Measurements from ENCODE around the gene GPR176. TPM values are rescaled to one million over a fixed set of nuclear protein-coding genes. Genes with fewer than 3 reads are reported as not detected.

Gene GPR176
- total RNA-seq, 1 donor from 2014 or later: 35.4 TPM

DNA sequence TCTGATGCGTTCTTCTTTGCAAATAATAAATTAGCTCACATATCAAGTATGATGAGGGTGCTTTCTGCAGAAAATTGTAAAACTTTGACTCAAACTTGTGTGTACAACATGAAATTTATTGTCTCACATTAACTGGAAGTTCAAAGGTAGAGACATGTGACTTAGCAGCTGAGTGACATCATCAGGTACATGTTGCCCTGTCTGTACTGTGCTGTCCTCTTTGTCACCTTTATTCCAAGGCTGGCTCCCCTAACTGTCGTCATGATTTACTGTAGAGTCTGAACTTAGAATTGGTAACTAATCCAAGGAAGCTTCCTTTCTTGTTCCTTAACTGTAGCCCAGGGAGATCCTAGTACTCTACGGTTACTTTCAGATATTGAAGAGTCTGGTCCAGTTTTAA is 125.1 kb downstream of the GPR176 start:
- peaks cover 2% of the 10 kb centered on the region for H3K36me3 Mint-ChIP-seq (ENCODE audit: low read depth, unreplicated experiment)
- H3K79me2 ChIP-seq (ENCODE audit: insufficient read depth, low read length): no peaks in the 10 kb centered on the region
- H3K4me2 ChIP-seq (ENCODE audit: low read length): no peak overlapping the region
- no peak overlapping the region for H3K9ac ChIP-seq (ENCODE audit: low read length)
- H3K9me3 Mint-ChIP-seq (ENCODE audit: unreplicated experiment): no peaks in the 10 kb centered on the region
- H4K20me1 ChIP-seq (ENCODE audit: insufficient read depth, low read length): no peaks in the 10 kb centered on the region
- H3K27ac Mint-ChIP-seq (ENCODE audit: unreplicated experiment): no peak overlapping the region
- no peaks in the 10 kb centered on the region for H3K4me1 ChIP-seq (ENCODE audit: insufficient read depth, low read length)
- H3K27me3 Mint-ChIP-seq (ENCODE audit: low read depth, unreplicated experiment): no peaks in the 10 kb centered on the region
- DNase-seq (ENCODE audit: low read depth) (no peak), FAIRE-seq (no peak)
- no peaks in the 10 kb centered on the region for H3K9me3 ChIP-seq (ENCODE audit: insufficient read depth, low read depth, low read length)
- H3K27me3 ChIP-seq (ENCODE audit: insufficient read depth, low read length): no peaks in the 10 kb centered on the region
- no peak overlapping the region for H3K4me3 ChIP-seq (ENCODE audit: insufficient read depth, low read depth, low read length)
- H3K4me1 Mint-ChIP-seq (ENCODE audit: low read depth, unreplicated experiment): no peaks in the 10 kb centered on the region
- H2AFZ ChIP-seq (ENCODE audit: low read depth, low read length): no peak overlapping the region
- no peak overlapping the region for H3K4me3 Mint-ChIP-seq (ENCODE audit: unreplicated experiment)
- TF ChIP-seq, protein P1, sequence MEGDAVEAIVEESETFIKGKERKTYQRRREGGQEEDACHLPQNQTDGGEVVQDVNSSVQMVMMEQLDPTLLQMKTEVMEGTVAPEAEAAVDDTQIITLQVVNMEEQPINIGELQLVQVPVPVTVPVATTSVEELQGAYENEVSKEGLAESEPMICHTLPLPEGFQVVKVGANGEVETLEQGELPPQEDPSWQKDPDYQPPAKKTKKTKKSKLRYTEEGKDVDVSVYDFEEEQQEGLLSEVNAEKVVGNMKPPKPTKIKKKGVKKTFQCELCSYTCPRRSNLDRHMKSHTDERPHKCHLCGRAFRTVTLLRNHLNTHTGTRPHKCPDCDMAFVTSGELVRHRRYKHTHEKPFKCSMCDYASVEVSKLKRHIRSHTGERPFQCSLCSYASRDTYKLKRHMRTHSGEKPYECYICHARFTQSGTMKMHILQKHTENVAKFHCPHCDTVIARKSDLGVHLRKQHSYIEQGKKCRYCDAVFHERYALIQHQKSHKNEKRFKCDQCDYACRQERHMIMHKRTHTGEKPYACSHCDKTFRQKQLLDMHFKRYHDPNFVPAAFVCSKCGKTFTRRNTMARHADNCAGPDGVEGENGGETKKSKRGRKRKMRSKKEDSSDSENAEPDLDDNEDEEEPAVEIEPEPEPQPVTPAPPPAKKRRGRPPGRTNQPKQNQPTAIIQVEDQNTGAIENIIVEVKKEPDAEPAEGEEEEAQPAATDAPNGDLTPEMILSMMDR (IDR thresholded peaks at IDR 0.05; ENCODE audit: insufficient read depth, low read depth, low read length): no peak
- no peak for TF ChIP-seq EZH2 (IDR thresholded peaks at IDR 0.05; ENCODE audit: insufficient read depth, low read length)
- peaks cover 5% of the 10 kb centered on the region for H3K36me3 ChIP-seq (ENCODE audit: insufficient read depth, low read length)
- H3K27ac ChIP-seq (ENCODE audit: low read depth, low read length): no peak overlapping the region

DNA sequence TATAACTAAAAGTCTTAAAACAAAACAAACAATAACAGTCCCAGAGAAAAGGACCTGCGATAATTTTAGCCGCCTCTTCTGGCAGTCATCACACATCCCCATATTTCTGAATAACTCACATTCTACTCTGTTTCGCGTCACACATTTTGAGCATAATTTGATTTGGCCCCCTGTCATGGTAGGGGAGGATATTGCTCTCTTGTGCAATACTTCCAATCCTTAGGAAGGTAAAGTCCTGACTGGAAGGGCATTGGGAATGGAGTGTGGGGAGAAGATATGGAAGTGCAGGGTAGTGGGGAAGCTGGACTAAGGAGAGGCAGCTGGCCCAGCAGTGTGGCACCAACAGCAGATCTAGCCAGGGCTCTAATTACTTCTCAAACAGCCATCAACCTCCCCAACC is 126.1 kb downstream of the GPR176 start:
- no peak overlapping the region for H2AFZ ChIP-seq (ENCODE audit: low read depth, low read length)
- TF ChIP-seq EZH2 (IDR thresholded peaks at IDR 0.05; ENCODE audit: insufficient read depth, low read length): no peak
- TF ChIP-seq, protein P1 (IDR thresholded peaks at IDR 0.05; ENCODE audit: insufficient read depth, low read depth, low read length): no peak
- H3K9me3 ChIP-seq (ENCODE audit: insufficient read depth, low read depth, low read length): no peaks in the 10 kb centered on the region
- no peaks in the 10 kb centered on the region for H3K27me3 Mint-ChIP-seq (ENCODE audit: low read depth, unreplicated experiment)
- H3K79me2 ChIP-seq (ENCODE audit: insufficient read depth, low read length): no peaks in the 10 kb centered on the region
- no peak overlapping the region for H3K27ac ChIP-seq (ENCODE audit: low read depth, low read length)
- H3K4me2 ChIP-seq (ENCODE audit: low read length): no peak overlapping the region
- peaks cover 5% of the 10 kb centered on the region for H3K36me3 ChIP-seq (ENCODE audit: insufficient read depth, low read length)
- no peaks in the 10 kb centered on the region for H3K9me3 Mint-ChIP-seq (ENCODE audit: unreplicated experiment)
- no peaks in the 10 kb centered on the region for H3K27me3 ChIP-seq (ENCODE audit: insufficient read depth, low read length)
- no peak overlapping the region for H3K4me3 ChIP-seq (ENCODE audit: insufficient read depth, low read depth, low read length)
- FAIRE-seq: no peak
- H3K36me3 Mint-ChIP-seq (ENCODE audit: low read depth, unreplicated experiment): no peaks in the 10 kb centered on the region
- H3K4me3 Mint-ChIP-seq (ENCODE audit: unreplicated experiment): no peak overlapping the region
- H3K4me1 ChIP-seq (ENCODE audit: insufficient read depth, low read length): no peaks in the 10 kb centered on the region
- H4K20me1 ChIP-seq (ENCODE audit: insufficient read depth, low read length): no peaks in the 10 kb centered on the region
- H3K9ac ChIP-seq (ENCODE audit: low read length): no peak overlapping the region
- H3K27ac Mint-ChIP-seq (ENCODE audit: unreplicated experiment): no peak overlapping the region
- DNase-seq (ENCODE audit: low read depth): no peak
- peaks cover 2% of the 10 kb centered on the region for H3K4me1 Mint-ChIP-seq (ENCODE audit: low read depth, unreplicated experiment)

DNA sequence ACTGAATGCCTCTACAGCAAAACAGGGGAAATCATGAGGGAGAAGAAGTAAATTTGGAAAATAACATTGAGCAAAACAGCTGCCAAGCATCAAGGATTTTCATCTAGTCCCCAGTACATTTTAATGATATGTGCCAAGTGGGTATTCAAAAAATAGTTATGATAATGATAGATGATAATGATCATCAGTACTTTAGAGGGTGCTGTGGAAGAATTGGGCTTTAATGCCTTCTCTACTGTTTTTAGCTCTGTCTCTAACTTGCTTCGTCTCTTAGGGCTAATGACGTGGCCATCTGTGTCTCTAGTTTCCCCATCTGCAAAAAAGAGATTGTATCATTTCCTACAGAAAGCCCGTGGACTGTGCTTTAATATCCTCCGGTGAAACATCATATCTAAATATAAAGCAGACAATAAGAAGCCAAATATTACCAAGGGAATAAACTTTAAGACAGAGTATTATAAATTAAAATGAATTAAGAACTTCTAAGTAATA is 127.2 kb downstream of the GPR176 start:
- no peak overlapping the region for H3K27ac Mint-ChIP-seq (ENCODE audit: unreplicated experiment)

More for the DNA sequence above, 127.2 kb downstream of the GPR176 start:
- Histone ChIP-seq H3K36me3 (ENCODE audit: insufficient read depth, low read length) (no peaks in the 10 kb centered on the region), H3K4me3 (ENCODE audit: insufficient read depth, low read depth, low read length) (no peak overlapping the region), H3K4me1 (ENCODE audit: insufficient read depth, low read length) (peaks cover 6% of the 10 kb centered on the region), H3K9ac (ENCODE audit: low read length) (no peak overlapping the region), H3K27ac (ENCODE audit: low read depth, low read length) (no peak overlapping the region), H3K4me2 (ENCODE audit: low read length) (no peak overlapping the region), H4K20me1 (ENCODE audit: insufficient read depth, low read length) (no peaks in the 10 kb centered on the region), H3K27me3 (ENCODE audit: insufficient read depth, low read length) (no peaks in the 10 kb centered on the region), H2AFZ (ENCODE audit: low read depth, low read length) (no peak overlapping the region), H3K79me2 (ENCODE audit: insufficient read depth, low read length) (no peaks in the 10 kb centered on the region), H3K9me3 (ENCODE audit: insufficient read depth, low read depth, low read length) (no peaks in the 10 kb centered on the region)
- FAIRE-seq (no peak), DNase-seq (ENCODE audit: low read depth) (no peak)
- Mint-ChIP-seq H3K9me3 (ENCODE audit: unreplicated experiment) (no peaks in the 10 kb centered on the region), H3K4me1 (ENCODE audit: low read depth, unreplicated experiment) (peaks cover 10% of the 10 kb centered on the region), H3K4me3 (ENCODE audit: unreplicated experiment) (no peak overlapping the region), H3K27me3 (ENCODE audit: low read depth, unreplicated experiment) (no peaks in the 10 kb centered on the region), H3K36me3 (ENCODE audit: low read depth, unreplicated experiment) (no peaks in the 10 kb centered on the region)
- no peak for TF ChIP-seq EZH2 (IDR thresholded peaks at IDR 0.05; ENCODE audit: insufficient read depth, low read length)

Data from astrocyte (in vitro differentiated cells and primary cell).